LNCaP clone FGC (cell line): ENCODE data around the gene CBL.
A peak's percentile ranks its signal among the peaks of the same experiment; 100 is the strongest.

ENCODE experiments used
- DNase-seq: peaks from one replicate; pipeline ENCODE4 v3.0.0-alpha.2; 2011; ENCODE audit warnings: low read depth
- H3K4me3 ChIP-seq: 2 replicates; pipeline ENCODE4 v1.5.1; 2011; ENCODE audit warnings: mild to moderate bottlenecking, low read depth, low read length, control low read depth
- CTCF ChIP-seq: IDR thresholded peaks from 2 replicates; pipeline ENCODE4 v1.5.1; 2012; ENCODE audit warnings: mild to moderate bottlenecking; ENCODE audit not compliant: control insufficient read depth, insufficient read depth; ENCODE audit errors: extremely low read depth

Gene CBL

GRCh38 chr11:119316016-119316728 lies 110.0 kb downstream of the CBL start:
- H3K4me3 ChIP-seq = peak overlapping the region; percentile 32
- no peak for DNase-seq
- no peak for TF ChIP-seq CTCF

DNA sequence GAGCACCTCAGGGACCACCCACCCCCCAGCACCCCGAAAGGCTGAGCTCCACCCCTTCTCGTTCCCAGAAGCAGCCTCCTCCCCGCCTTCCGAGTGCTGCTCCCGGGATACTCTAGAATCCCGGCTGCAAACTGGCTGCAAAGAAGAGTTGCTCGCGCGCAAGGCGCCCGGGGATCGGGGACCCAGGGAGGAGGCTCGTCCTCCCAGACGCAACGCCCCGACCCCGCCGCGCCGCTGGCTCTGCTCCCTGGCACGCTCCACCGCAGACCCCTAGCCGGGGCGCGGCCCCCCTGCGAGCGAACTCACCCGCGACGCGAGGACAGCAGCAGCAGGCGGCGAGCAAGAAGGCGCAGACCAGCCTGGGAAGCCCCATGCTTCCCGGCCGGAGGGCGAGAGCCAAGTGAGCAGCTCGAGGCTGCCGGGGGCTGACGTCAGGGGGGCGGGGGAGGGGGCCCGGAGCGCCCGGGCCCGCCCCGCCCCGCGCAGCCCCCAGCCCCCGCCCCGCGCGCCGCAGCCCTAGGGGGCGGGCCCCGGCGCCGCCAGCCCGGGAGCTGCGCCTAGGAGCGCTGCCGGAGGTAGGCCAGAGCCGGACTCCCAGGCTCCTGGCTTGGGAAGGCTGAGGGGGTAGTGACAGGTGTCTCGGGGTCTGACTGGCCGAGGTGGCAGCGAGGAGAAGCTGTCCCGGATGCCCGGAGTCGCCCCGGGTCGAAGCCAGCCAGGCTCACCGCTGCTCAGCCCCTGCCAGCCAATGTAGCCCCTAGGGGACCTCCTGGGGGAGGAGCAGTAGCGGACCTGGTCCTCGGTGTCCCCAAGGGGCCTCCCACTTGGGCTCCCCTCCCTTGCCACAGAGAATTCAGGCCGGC lies 110.8 kb downstream of the CBL start, which contains the start of gene MCAM:
TSS of gene MCAM (minus strand) at position 402 of the 863 bp plus-strand sequence. CDS start at position 373, 29 bp downstream.
- DNase-seq = no peak
- no peak for TF ChIP-seq CTCF

DNA sequence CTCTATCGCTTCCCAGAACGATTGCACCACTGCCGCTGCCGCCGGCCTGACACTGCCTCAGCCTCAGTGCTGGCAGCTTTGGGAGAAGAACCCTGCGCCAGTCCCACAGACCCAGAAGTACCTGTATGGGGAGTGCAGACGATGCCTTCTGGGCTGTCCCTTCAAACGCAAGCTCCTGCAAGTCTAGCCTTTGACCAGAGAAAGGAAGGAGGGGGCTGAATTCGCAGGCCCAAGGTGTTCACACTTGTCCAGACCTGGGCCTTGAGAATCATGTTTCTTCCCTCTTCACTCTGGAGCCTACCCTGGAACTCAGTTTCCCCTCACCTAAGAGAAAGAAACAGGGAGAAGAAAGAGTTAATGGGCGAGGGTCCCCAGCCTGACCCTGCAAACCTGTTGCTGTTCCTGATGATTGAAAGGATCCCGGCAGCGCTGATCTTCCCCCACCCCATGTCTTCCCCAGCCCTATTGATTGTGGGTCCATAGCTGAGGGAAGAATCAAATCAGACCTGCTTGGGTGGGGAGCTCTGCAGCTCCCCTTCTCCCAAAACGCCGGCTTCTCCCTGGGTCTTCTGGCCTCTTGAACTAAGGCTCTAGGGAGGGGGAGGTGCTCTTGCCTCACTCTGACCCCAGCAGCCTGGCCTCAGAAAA lies 111.6 kb downstream of the CBL start:
- DNase-seq = no peak
- TF ChIP-seq CTCF = no peak
- no peak overlapping the region for H3K4me3 ChIP-seq

More for the DNA sequence above, 110.8 kb downstream of the CBL start, which contains the start of gene MCAM:
- peak within 1 kb of the TSS; percentile 32 for H3K4me3 ChIP-seq

DNA sequence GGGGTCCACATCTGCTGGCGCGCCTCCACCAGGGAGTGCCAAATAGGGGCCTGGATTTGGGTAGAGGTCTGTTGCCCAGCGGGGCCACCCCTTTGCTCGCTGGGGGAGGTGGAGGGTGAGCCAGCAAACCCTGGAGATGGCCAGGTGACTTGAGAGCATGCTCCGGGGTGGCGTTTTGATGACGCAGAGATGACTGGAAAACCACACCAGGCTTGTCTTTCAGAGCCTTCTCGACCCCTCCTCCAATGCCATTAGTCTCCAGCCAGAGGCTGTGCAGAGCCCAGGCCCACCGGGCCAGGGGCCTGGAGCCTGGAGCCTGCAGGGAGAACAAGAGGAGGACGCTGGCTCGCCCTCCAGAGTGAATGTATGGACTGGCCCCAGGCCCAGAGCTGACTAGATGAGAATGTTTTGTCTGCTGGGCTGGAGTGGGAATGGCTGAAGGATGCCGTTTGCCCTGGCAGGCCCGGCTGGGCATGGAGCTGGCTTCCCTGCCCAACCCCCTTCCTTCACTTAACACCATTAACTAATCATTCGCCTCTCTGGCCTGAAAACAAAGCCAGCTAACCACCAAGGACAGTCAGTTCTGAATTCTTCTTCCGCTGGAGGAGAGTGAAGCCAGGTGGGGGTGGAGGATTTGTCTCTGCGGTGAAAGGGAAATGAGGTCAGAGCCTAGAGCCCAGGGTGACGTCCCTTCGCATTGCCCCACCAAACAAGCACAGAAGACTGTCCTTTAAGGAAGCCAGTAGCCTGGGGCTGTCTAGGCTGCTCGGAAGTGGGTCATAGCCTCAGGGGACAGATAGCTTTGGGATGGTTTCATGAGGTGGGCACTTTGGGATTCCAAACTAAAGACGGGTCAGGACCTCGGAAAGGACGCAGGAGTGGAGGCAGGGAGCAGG lies 112.3 kb downstream of the CBL start:
- no peak for DNase-seq
- H3K4me3 ChIP-seq = no peak overlapping the region
- no peak for TF ChIP-seq CTCF

- no peak for TF ChIP-seq CTCF
- DNase-seq = no peak
- H3K4me3 ChIP-seq = no peak overlapping the region
Measured at GRCh38 chr11:119319136-119319699, 113.1 kb downstream of the CBL start.

GRCh38 chr11:119319700-119320239 lies 113.6 kb downstream of the CBL start:
- H3K4me3 ChIP-seq = no peak overlapping the region
- no peak for TF ChIP-seq CTCF
- DNase-seq = no peak
